ENCODE results near the gene ZNF22. TPM values are rescaled to one million over a fixed set of nuclear protein-coding genes. Genes with fewer than 3 reads are reported as not detected.
A peak's percentile ranks its signal among the peaks of the same experiment; 100 is the strongest.

ZNF22 gene
- total and polyA plus RNA-seq, 2 experiments from 2014 or later = 25.9 to 32.2 TPM

DNA sequence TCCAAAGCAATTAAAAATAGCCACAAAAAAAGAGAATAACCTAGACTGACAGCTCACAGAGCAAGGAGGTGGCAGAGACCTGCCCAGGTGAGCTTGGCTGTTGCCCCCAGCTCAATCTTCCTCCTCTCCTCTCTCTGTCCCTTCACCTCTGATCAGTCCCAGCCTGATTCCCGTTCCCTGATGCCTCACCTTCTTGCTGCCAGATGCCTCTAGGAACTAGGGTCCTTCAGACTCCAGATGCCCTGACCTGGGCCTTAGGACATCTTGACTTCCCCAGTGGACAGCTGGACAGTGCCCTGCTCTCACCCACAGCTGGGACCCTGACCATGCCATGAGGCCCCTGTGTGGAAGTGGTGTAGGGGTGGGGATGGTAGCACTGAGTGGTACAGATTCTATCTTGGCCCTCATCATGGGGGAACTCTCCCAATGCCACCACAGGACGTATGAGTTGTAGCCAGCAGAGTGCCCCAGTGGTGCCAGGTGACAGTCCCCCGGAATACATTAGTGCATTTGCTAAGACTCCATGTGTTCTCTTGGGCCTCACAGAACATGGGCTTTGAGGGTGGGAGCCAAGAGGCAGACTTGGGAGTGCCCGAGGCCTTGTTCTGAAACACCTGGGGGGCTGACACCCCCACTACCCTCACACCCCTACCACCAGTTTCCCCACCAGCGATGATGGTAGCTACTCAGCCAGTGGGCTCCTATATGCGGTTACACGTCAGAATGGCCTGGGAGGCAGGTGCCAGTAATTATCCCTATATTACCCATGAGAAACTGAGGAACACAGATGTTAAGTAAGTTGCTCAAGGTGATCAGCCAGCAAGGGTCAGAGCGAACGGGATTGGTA lies 24.1 kb upstream of the ZNF22 start:
- Histone ChIP-seq H3K27ac (peak overlapping the region; percentile 45), H4K20me1 (ENCODE audit: insufficient read depth, poor library complexity, severe bottlenecking) (no peaks in the 10 kb centered on the region), H3K9me2 (replicated peaks; ENCODE audit: insufficient read depth) (no peaks in the 10 kb centered on the region), H3K79me2 (peaks cover 4% of the 10 kb centered on the region), H2AFZ (no peak overlapping the region), H3K27me3 (no peaks in the 10 kb centered on the region), H3K4me3 (no peak overlapping the region), H3K36me3 (replicated peaks; ENCODE audit: insufficient read depth, low read depth) (no peaks in the 10 kb centered on the region), H3K9me3 (ENCODE audit: low read depth) (no peaks in the 10 kb centered on the region), H3K4me1 (ENCODE audit: insufficient read depth) (peaks cover 70% of the 10 kb centered on the region), H3K4me2 (peak overlapping the region; percentile 75)
- no peak for DNase-seq (ENCODE audit: low spot score)
- no peak for TF ChIP-seq EZH2 (IDR thresholded peaks at IDR 0.05; ENCODE audit: borderline replicate concordance)
- no peak for TF ChIP-seq EZH2phosphoT487 (IDR thresholded peaks at IDR 0.05; ENCODE audit: low read depth, severe bottlenecking, unreplicated experiment)
- no peak for TF ChIP-seq CTCF (IDR thresholded peaks at IDR 0.05; ENCODE audit: poor library complexity)
- 88% methylated on average over 9 of the region's 9 CpGs for WGBS (ENCODE audit: low lambda C conversion rate, missing lambda C conversion rate)

DNA sequence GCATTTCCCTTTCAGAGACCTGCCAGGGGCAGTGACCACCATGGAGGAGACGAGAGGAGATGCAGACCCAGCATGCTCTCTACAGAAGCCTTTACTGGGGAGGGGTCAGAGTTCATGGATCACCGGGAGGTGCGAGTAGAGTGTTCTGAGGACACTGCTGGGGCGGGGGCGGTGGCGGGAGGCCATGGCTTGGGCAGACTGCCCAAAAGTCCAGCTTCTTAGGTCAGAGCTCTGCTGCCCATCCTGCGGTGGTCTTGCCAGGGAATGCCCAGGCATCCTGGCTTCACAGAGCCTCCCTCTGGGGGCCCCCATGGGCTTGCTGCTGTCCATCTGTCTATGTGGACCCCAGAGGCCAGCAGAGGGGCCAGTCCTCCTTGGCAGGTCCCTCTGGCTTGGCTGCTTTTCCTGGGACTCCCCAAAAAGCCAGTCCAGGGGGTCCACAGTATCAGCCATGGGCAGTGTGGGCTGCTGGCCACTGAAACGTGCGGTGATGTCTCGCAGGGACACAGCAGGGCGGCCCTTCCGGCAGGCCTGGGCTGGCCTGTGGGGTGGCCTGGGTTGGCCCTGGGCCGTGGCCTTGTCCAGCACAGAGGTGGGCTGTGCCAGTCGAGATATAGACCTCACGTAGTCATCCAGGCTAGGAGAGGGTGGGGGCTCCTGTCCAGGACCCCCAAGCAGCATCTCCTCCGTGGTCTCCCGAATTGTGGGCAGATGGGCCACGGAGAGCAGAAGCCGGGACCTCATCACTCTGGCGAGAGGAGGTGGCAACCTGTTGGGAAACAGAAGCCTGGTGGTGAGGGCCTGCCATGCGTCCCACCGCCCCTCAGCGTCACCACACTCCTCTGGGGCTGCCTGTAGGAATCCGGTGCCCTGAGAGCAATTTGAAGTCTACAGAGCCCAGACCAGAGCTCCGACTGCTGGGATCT lies 23.2 kb upstream of the ZNF22 start:
- Histone ChIP-seq H3K36me3 (replicated peaks; ENCODE audit: insufficient read depth, low read depth) (no peaks in the 10 kb centered on the region), H3K4me2 (peak overlapping the region; percentile 75), H3K9me2 (replicated peaks; ENCODE audit: insufficient read depth) (no peaks in the 10 kb centered on the region), H3K27me3 (no peaks in the 10 kb centered on the region), H3K4me1 (ENCODE audit: insufficient read depth) (peaks cover 74% of the 10 kb centered on the region), H3K27ac (peak overlapping the region; percentile 93), H3K9me3 (ENCODE audit: low read depth) (no peaks in the 10 kb centered on the region), H3K4me3 (peak overlapping the region; percentile 2), H4K20me1 (ENCODE audit: insufficient read depth, poor library complexity, severe bottlenecking) (no peaks in the 10 kb centered on the region), H3K79me2 (peaks cover 4% of the 10 kb centered on the region), H2AFZ (no peak overlapping the region)
- 77% methylated on average over 23 of the region's 25 CpGs for WGBS (ENCODE audit: low lambda C conversion rate, missing lambda C conversion rate)
- TF ChIP-seq EZH2phosphoT487 (IDR thresholded peaks at IDR 0.05; ENCODE audit: low read depth, severe bottlenecking, unreplicated experiment) (no peak), CTCF (IDR thresholded peaks at IDR 0.05; ENCODE audit: poor library complexity) (no peak), EZH2 (IDR thresholded peaks at IDR 0.05; ENCODE audit: borderline replicate concordance) (no peak)
- no peak for DNase-seq (ENCODE audit: low spot score)

DNA sequence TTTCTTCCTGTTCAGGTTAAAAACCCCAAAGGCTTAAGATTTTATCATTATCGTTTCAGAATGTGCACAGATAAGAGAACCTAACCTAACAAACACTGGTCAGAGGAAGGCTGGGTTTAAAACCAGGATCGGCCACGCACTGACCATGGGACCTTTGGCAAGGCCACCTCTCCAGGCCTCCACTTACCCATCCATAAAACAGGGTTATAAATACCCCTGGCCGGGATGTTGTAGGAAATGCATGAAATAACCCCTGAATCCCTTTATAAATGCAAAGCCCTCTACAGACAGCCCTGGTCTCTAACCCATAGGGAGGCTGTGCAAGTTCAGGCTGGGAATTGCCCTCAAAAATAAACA lies 22.5 kb upstream of the ZNF22 start:
- no peaks in the 10 kb centered on the region for H3K36me3 ChIP-seq (replicated peaks; ENCODE audit: insufficient read depth, low read depth)
- H3K4me1 ChIP-seq (ENCODE audit: insufficient read depth) = peaks cover 74% of the 10 kb centered on the region
- H3K4me3 ChIP-seq = peak overlapping the region; percentile 2
- H3K4me2 ChIP-seq = peak overlapping the region; percentile 75
- peaks cover 4% of the 10 kb centered on the region for H3K79me2 ChIP-seq
- DNase-seq (ENCODE audit: low spot score) = no peak
- no peaks in the 10 kb centered on the region for H3K9me2 ChIP-seq (replicated peaks; ENCODE audit: insufficient read depth)
- TF ChIP-seq EZH2phosphoT487 (IDR thresholded peaks at IDR 0.05; ENCODE audit: low read depth, severe bottlenecking, unreplicated experiment) (no peak), EZH2 (IDR thresholded peaks at IDR 0.05; ENCODE audit: borderline replicate concordance) (no peak), CTCF (IDR thresholded peaks at IDR 0.05; ENCODE audit: poor library complexity) (no peak)
- H3K9me3 ChIP-seq (ENCODE audit: low read depth) = no peaks in the 10 kb centered on the region
- H2AFZ ChIP-seq = no peak overlapping the region
- H3K27me3 ChIP-seq = no peaks in the 10 kb centered on the region
- H3K27ac ChIP-seq = peak overlapping the region; percentile 93
- no peaks in the 10 kb centered on the region for H4K20me1 ChIP-seq (ENCODE audit: insufficient read depth, poor library complexity, severe bottlenecking)
- WGBS (ENCODE audit: low lambda C conversion rate, missing lambda C conversion rate) = 28% methylated on average over 4 of the region's 4 CpGs

Measured in hepatocyte (in vitro differentiated cells).